Panc1 (cell line): ENCODE results near the gene IZUMO4.
"Not testable (repeated sequence)": the region's sequence is repeated elsewhere in the genome, so short reads cannot be mapped to it uniquely, and the experiment has no call there.

ENCODE experiments used
- CTCF ChIP-seq: fragments of 450-650 bp; IDR thresholded peaks from 2 replicates; pipeline ENCODE4 v1.5.1; 2017; ENCODE audit warnings: mild to moderate bottlenecking
- POLR2AphosphoS5 ChIP-seq: IDR thresholded peaks from 2 replicates; pipeline ENCODE4 v1.6.1; 2012; ENCODE audit warnings: mild to moderate bottlenecking, low read depth, low read length, moderate library complexity
- SIN3A ChIP-seq: IDR thresholded peaks from 2 replicates; pipeline ENCODE4 v1.6.1; 2012; ENCODE audit warnings: low read depth, mild to moderate bottlenecking, low read length, moderate library complexity, borderline replicate concordance; ENCODE audit not compliant: insufficient read depth
- TCF7L2 ChIP-seq: IDR thresholded peaks from 2 replicates; pipeline ENCODE4 v1.6.1; 2011; ENCODE audit warnings: mild to moderate bottlenecking, low read depth, low read length, inconsistent platforms

- not testable (repeated sequence) for TF ChIP-seq POLR2AphosphoS5, CTCF, SIN3A, TCF7L2
Measured at GRCh38 chr19:2131012-2131975, 34.6 kb downstream of the IZUMO4 start.
